HFF-Myc (cell line): ENCODE results near the gene CCDC178.

Experiments used
- DNase-seq: peaks from one replicate; pipeline ENCODE4 v3.0.0-alpha.2; 2011; ENCODE audit warnings: low read depth; ENCODE audit errors: extremely low read depth
- H3K4me3 ChIP-seq: replicated peaks from 2 replicates; pipeline ENCODE4 v1.5.1; 2011; ENCODE audit warnings: low read depth, mild to moderate bottlenecking, control low read depth, low read length
- TF ChIP-seq, protein P1 (sequence below): IDR thresholded peaks from 2 replicates; pipeline ENCODE4 v1.5.1; 2012; ENCODE audit warnings: mild to moderate bottlenecking, low read depth, low read length, control low read depth; ENCODE audit errors: missing control alignments

CCDC178 gene

DNA sequence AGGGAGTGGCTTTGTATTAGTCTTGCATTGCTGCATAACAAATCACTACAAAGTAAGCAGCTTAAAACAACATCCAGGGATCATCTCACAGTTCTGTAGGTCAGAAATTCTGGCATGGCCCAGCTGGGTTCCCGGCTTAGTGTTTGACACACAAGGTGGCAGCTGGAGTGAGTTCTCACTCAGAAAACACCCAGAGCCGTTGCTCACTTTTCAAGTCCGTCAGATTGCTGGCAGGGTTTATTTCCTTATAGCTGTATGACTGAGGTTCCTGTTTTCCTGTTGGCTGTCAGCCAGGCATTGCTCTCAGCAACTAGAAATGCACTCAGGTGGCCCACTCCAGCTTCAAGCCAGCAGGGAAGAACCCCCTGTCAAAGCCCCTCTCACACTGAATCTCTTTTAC lies 324.1 kb downstream of the CCDC178 start:
- TF ChIP-seq, protein P1, sequence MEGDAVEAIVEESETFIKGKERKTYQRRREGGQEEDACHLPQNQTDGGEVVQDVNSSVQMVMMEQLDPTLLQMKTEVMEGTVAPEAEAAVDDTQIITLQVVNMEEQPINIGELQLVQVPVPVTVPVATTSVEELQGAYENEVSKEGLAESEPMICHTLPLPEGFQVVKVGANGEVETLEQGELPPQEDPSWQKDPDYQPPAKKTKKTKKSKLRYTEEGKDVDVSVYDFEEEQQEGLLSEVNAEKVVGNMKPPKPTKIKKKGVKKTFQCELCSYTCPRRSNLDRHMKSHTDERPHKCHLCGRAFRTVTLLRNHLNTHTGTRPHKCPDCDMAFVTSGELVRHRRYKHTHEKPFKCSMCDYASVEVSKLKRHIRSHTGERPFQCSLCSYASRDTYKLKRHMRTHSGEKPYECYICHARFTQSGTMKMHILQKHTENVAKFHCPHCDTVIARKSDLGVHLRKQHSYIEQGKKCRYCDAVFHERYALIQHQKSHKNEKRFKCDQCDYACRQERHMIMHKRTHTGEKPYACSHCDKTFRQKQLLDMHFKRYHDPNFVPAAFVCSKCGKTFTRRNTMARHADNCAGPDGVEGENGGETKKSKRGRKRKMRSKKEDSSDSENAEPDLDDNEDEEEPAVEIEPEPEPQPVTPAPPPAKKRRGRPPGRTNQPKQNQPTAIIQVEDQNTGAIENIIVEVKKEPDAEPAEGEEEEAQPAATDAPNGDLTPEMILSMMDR = no peak
- DNase-seq = no peak

DNA sequence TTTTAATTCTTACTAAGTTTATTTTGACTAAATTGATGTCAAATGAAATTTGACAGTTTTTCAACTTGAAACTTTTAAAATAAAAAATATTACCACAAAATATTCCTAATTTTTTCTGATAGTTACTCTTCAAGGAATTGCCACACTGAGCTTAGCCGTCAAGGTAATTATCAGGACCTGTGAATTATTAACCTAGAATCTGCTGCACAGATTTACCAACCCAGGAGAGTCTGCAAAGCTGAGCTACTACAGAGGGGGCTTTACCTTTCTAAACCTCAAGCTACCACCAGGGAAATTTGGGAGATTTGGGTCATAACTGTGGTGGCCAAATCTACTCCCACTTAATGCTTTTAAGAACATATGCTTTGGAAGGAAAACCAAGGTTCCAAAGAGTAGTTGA lies 324.6 kb downstream of the CCDC178 start:
- TF ChIP-seq, protein P1 = no peak
- DNase-seq = no peak
- H3K4me3 ChIP-seq = no peak overlapping the region

More for the DNA sequence above, 324.1 kb downstream of the CCDC178 start:
- H3K4me3 ChIP-seq = no peak overlapping the region

DNA sequence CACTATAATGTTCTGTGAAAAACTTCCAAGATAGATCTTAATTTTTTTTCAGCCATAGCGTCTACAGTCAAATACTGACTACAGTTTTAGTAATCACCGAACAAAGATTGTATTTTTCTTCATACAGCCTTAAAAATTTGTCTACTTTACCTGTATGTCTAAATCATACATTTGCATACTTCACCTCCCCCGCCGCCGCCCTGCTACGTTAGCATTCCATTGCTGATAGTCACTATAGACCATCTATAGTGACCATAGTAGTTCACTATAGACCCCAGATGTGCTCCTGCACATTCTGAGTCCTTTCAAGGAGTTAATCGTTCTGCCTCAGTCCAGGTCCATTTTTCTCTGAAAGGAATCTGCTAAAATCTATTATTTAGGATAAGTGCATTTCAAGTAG lies 325.0 kb downstream of the CCDC178 start:
- no peak for DNase-seq
- TF ChIP-seq, protein P1 = no peak
- no peak overlapping the region for H3K4me3 ChIP-seq

DNA sequence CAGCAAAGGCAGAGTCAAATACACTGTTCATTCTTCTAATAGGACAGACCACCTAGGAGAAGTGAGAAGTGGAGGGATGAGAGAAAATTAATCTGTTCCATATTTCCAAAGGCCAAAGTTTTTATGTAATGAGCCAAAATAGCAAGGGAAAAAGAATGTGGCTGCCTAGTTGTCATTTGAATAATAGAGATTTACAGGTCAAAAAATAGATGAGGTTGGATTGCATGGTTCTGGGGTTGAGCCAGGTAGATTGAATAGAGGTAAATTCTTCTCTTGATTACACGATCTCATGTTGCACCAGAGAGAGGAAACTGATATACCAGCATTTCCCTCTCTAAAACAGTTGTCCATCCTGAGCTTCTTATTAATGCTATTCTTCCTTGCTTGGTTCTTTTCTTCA lies 325.8 kb downstream of the CCDC178 start:
- no peak for DNase-seq
- TF ChIP-seq, protein P1 = no peak

DNA sequence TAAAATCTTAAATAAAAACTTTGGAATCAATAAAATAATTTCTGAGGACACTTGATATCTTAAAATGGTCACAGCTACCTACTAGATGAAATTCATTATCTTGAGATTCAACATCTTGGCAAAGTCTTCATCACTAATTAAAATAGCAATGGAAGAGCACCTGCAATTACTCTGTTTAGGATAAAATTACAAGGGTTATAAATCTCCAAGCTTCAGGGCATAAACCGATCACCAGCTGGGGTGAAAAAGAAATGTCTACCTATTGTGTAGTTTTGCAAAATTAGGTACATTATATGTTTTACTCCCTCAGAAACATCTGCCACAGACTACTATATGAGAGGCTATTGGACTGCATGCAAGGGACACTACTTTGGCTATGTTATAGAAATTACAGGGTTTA lies 327.1 kb downstream of the CCDC178 start:
- no peak for DNase-seq
- TF ChIP-seq, protein P1 = no peak
- no peak overlapping the region for H3K4me3 ChIP-seq

More for the DNA sequence above, 325.8 kb downstream of the CCDC178 start:
- H3K4me3 ChIP-seq = no peak overlapping the region

DNA sequence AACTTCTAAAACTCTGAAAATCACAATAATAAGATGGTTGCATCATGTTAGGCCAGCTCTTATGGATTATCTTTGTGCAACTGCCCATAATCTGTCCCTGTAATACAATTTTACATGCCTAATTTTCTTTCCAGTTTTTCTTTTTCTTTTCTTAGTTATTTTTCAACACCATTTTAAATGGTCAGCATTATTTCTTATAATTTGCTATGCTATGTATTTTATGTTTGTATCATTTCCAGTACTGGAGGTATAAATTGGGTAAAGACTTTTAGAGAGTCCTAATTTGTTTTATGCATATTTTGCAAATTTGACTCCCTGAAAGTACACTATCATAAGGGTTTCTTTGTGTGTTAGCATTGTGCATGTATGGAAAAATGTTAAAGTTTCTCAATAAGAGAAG lies 333.0 kb downstream of the CCDC178 start:
- TF ChIP-seq, protein P1 = no peak
- H3K4me3 ChIP-seq = no peak overlapping the region
- no peak for DNase-seq

DNA sequence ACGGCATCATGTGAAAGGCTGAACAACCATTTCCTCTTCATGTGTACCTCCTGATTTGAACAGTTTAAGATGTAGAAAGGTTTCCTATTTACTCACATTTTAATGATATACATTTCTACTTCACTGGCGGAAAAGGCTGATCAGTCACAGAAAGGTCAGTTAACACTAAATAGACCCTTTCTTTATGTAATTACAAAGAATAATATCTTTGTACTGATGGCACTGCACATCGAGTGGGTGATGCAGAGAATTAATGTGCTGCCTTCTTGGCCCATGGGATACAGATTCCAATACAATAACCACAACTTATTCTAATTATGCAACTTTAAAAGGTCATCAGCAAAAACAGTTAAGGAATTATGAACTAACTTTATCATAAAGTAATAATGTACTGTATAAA lies 339.2 kb downstream of the CCDC178 start:
- DNase-seq = no peak
- no peak overlapping the region for H3K4me3 ChIP-seq
- TF ChIP-seq, protein P1 = no peak
